Midbrain (tissue), 1 donor: ENCODE data around the gene GMPPB.
"Not testable (repeated sequence)": the region's sequence is repeated elsewhere in the genome, so short reads cannot be mapped to it uniquely, and the experiment has no call there.

ENCODE experiments used
- DNase-seq: peaks from one replicate; lab custom pipeline; 2025; lab: John Stamatoyannopoulos, UW

GMPPB gene

DNA sequence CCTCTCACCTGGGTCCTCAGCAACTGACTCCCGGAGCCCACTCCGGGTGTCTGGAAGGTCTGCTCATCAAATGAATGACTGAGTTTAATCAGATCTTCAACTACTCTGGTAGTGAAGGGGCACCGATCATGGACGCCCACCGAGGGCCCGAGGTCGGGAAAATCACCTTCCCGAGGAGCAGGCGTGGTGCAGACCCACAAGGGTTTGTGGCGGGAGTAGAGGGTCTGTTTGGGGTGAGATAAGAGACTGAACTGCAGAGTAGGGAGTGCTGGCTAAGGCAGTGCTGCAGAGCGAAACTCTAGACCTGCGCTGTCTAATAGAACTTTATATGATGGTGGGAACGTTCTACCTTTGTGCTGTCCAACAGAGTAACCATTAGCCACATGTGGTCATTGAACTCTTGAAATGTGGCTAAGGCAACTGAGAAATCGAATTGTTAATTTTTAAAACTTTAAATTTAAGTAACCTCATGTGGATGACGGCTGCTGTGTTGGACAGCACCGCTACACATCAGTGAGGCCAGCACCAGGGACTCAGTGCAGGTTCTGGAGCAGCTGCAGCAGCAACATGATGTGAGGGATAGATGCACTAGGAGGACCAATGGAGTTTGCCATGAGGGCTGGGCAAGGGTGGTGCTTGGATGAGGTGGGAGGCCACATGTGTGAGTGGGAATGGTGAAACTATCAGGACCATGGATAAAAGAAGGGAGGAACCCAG, 33.7 kb downstream of the GMPPB start:
- not testable (repeated sequence) for DNase-seq

GRCh38 chr3:49689046-49689907, 34.5 kb downstream of the GMPPB start, which contains the start of the genes MST1 and RNF123:
Gene MST1 (minus strand): TSS chr3:49689474. CDS start chr3:49688691, 783 bp downstream.
Gene RNF123 (plus strand): TSS chr3:49689557. CDS start chr3:49691166, 1,609 bp downstream.
- no peak for DNase-seq

DNA sequence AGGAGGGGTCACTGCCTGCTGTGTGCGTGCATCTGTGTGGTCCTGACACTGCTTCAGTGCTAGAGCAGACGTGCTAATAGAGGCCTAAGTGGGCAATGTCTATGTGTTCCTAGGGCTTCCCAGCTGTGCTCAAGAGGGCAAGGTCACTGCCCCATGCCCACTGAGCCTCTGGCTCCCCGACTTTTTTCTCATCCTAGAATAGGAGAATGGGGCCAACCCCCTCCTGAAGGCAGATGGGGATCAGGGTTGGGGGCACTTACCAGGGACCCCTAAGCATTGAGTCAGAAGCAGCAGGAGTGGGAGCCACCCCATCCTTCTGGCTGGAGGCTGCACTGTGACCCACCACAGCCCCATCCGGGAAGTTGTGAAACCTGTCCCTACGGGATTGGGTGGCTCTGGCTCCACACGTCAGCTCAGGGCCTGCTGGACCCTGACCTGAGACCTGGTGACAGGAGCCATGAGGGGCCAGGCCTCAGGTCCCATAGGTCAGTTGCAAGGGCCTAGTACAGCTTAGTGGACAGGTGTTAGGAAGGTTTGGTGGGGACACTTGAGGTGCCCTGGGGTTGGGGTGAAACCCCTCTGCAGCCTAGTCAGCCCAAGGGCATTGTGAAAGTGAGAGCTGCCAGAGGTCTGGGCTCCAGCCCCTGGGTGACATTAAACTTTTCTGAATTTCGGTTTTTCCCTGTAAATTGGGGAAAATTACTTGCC, 35.3 kb downstream of the GMPPB start:
- DNase-seq = not testable (repeated sequence)

- DNase-seq = not testable (repeated sequence)
Observed at GRCh38 chr3:49687424-49687795, 36.3 kb downstream of the GMPPB start.

DNA sequence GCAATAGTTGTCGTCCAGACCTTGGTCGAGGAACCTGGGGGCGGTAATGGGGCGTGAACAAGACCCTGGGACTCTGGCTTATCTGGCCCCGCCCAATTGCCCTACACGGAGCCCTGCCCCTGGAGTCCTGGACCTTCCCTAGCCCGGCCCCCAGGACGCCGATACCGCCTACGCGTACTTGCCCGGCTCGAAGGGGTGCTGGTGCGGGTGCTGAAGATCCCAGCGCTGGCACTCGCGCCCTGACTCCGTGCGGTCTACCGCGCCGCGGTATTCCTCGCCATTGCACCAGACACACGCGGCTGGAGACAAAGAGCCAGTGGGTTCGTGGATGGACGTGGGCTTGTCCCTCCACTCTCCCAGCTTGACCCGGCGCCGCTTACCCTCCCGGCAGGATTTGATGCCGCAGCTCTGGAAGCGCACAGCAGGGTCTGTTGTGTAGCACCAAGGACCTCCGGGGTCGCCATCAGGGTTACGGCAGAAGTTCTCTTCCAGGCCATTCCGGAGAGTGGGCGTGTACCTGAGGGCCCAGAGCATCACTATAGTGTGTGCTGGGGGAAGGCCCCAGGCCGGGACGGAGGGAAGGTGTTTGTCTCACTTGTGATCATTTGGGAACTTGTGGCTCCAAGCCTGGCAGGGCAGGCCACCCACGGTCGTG, 36.9 kb downstream of the GMPPB start:
- not testable (repeated sequence) for DNase-seq

- not testable (repeated sequence) for DNase-seq
Observed at GRCh38 chr3:49686346-49686745, 37.4 kb downstream of the GMPPB start.

GRCh38 chr3:49685846-49686245, 37.9 kb downstream of the GMPPB start:
- not testable (repeated sequence) for DNase-seq

GRCh38 chr3:49685103-49685502, 38.6 kb downstream of the GMPPB start:
- not testable (repeated sequence) for DNase-seq

GRCh38 chr3:49684453-49684852, 39.3 kb downstream of the GMPPB start:
- DNase-seq = not testable (repeated sequence)

DNA sequence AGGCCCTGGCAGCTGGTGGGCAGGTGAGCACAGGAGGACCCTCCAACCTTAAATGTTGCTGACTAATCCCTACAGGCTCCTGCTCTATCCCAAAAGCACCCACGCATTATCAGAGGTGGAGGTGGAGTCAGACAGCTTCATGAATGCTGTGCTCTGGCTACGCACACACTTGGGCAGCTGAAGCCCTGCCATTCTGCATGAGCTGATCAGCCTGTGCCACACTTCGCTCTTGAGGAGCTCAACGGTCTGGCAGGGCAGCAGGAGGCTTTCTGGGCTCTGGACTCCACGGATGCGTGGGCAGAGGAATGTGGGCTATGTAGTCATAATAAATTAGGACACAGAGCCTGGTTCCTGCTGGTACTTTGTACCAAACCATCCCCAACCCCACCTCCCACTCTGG, 40.6 kb downstream of the GMPPB start:
- no peak for DNase-seq

- DNase-seq = no peak
Observed at GRCh38 chr3:49681543-49681942, 42.2 kb downstream of the GMPPB start.

GRCh38 chr3:49681232-49681522, 42.6 kb downstream of the GMPPB start:
- no peak for DNase-seq

GRCh38 chr3:49680493-49681231, 43.1 kb downstream of the GMPPB start:
- no peak for DNase-seq

DNA sequence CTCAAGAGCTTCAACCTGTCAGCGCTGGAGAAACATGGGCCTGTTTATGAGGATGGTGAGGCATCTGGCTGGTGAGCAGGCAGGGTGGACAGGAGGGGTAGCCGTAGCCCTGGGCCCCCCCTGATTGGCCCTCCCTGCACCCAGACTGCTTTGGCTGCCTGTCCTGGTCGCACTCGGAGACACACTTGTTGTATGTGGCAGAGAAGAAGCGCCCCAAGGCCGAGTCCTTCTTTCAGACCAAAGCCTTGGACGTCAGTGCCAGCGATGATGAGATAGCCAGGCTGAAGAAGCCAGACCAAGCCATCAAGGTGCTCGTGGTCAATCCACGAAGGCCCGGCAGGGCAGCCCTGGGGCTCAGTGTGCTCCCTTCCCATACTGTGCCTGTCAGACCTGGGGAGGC, 47.8 kb downstream of the GMPPB start:
- DNase-seq = no peak

- no peak for DNase-seq
Observed at GRCh38 chr3:49674497-49674983, 49.2 kb downstream of the GMPPB start.

DNA sequence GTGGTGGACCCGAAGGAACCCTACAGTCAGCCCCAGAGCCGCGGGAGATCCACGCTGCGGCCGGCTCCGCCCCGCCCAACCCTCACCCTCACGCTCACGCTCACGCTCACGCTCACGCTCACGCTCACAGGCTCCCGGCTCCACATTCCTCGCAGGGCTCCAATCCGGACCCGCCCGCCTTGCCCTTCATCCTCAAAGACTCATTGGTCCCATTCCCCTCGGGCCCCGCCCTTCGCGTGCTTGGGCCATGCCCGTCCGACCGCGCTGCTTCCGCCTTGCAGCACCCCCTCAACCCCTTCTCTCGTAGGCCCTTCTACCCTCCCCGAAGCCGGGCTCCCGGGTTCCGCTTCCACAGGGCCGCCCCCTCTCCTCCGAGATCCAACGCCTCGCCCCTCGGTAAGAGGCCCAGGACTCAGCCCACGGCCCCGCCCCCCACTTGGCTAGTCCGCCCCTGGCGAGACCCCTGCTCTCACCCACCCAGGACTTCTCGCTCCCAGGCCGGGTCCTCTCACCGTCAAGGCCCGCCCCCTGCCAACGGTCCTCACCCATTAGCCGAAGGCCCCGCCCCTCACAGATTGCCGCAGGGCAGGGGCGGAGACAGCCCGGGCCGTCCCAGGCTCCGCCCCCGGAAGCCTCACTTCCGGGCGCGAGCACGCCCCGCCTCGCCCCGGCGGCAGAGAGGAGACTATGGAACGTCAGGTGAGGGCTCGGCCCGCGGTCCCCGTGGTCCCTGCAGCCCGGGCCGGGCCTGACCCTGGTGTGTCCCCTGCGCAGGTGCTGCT, 49.8 kb downstream of the GMPPB start, which contains the start of gene APEH:
Gene APEH (plus strand): TSS at position 637 of the 782 bp plus-strand sequence. CDS start 51 bp downstream, at position 688.
- no peak for DNase-seq

GRCh38 chr3:49673121-49673714, 50.5 kb downstream of the GMPPB start:
- DNase-seq = no peak

DNA sequence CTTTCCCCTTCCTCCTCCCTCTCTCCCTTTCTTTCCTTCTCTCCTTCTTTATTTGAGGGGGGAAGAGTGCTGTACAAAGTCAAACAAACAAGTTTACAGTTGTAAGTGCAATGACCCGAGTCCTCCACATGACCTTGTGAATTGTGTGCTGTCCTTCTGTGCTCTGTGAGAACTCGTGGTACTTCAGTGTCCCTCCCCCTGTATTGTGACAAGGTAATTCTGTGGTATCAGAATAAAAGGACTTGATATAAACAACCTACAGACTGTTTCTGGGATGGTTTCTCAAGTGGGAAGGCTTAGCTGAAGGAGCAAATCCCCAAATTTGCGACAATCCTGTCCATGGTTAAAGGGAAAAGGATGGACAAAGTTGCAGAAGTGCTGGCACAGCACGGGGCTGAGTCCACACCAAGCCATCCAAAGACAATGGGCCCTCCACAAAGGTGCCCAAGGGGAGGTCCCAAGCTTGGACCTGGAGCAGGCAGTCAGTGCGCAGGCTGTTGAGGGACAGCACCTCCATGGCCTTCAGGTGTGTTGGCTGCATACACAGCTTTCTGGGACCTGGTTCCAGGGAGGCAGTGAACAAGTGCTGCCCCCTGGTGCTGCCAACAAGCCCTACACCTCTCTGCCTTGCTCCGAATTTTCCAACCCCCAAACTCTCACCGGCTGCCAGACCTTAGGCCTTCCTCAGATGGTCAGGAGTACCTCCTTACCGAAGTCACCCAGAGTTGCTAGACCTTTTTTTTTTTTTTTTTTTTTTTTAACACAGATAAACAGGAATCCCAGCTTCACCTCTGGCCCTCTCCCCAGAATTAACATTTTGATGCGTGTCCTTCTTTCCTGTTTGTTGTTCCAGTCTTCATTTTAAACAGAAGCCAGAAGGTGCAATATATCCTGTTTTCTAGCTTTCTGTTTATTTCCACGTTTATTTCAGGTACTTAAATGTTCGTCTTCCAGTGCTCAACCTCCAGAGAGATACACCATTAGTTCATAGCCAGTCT, 52.2 kb downstream of the GMPPB start:
- no peak for DNase-seq

GRCh38 chr3:49670940-49671290, 52.8 kb downstream of the GMPPB start:
- no peak for DNase-seq
